WTC11 (cell line): ENCODE data around the gene ULK4. TPM values are rescaled to one million over a fixed set of nuclear protein-coding genes. Genes with fewer than 3 reads are reported as not detected.

Experiments used
- ATAC-seq: fragments of 200-7000 bp; cut with Tn5 transposase; 2 replicates; pipeline ENCODE4 v1.10.0; 2021; ENCODE audit warnings: mild to moderate bottlenecking, moderate library complexity
- CTCF ChIA-PET: fragments of 300-600 bp; sonication (Branson Sonifier 250); formaldehyde crosslinking; loops from one replicate; lab custom pipeline; 2021; ENCODE audit warnings: antibody characterized with exemption; lab: Charles Lee
- POLR2A ChIA-PET: fragments of 350-600 bp; sonication (Branson Sonifier 250); formaldehyde crosslinking; loops from one replicate; lab custom pipeline; 2021; ENCODE audit warnings: antibody characterized with exemption; lab: Charles Lee
- DNase-seq: peaks from one replicate; pipeline ENCODE4 v3.0.0; 2021; ENCODE audit warnings: low spot score
- H3K27ac Mint-ChIP-seq: 2 replicates; pipeline ENCODE4 v1.8.0; 2021; ENCODE audit warnings: mixed read lengths
- H3K27me3 Mint-ChIP-seq: 2 replicates; pipeline ENCODE4 v1.8.0; 2021; ENCODE audit warnings: low read depth, mild to moderate bottlenecking, moderate library complexity, mixed read lengths
- H3K36me3 Mint-ChIP-seq: 2 replicates; pipeline ENCODE4 v1.8.0; 2021; ENCODE audit warnings: mixed read lengths
- H3K4me1 Mint-ChIP-seq: 2 replicates; pipeline ENCODE4 v1.8.0; 2022; ENCODE audit warnings: mixed read lengths
- H3K4me3 Mint-ChIP-seq: 2 replicates; pipeline ENCODE4 v1.8.0; 2021; ENCODE audit warnings: mild to moderate bottlenecking, moderate library complexity, mixed read lengths
- H3K9me3 Mint-ChIP-seq: 2 replicates; pipeline ENCODE4 v1.8.0; 2021; ENCODE audit warnings: mixed read lengths
- ATF1 ChIP-seq: sonication (generic); formaldehyde crosslinking; IDR thresholded peaks from 2 replicates; pipeline ENCODE4 v1.8.1; 2023; ENCODE audit warnings: mild to moderate bottlenecking, moderate library complexity, missing genetic modification reagents
- HMGA2 ChIP-seq: fragments of 250-450 bp; sonication (Bioruptor Pico); IDR thresholded peaks from 2 replicates; pipeline ENCODE4 v1.4.0; 2021; ENCODE audit warnings: mild to moderate bottlenecking, moderate library complexity
- JUN ChIP-seq: sonication (generic); formaldehyde crosslinking; IDR thresholded peaks from 2 replicates; pipeline ENCODE4 v1.8.0; 2023; ENCODE audit warnings: mild to moderate bottlenecking, missing genetic modification reagents
- KAT7 ChIP-seq: sonication (generic); formaldehyde crosslinking; IDR thresholded peaks from 2 replicates; pipeline ENCODE4 v1.8.1; 2023; ENCODE audit warnings: missing genetic modification reagents, mild to moderate bottlenecking, borderline replicate concordance
- NR1H2 ChIP-seq: sonication (generic); formaldehyde crosslinking; IDR thresholded peaks from 2 replicates; pipeline ENCODE4 v1.9.0; 2021; ENCODE audit warnings: mild to moderate bottlenecking, moderate library complexity, missing genetic modification reagents
- SMAD3 ChIP-seq: sonication (generic); formaldehyde crosslinking; IDR thresholded peaks from 2 replicates; pipeline ENCODE4 v1.8.0; 2022; ENCODE audit warnings: missing genetic modification reagents, mild to moderate bottlenecking, borderline replicate concordance
- TEAD1 ChIP-seq: sonication (generic); formaldehyde crosslinking; IDR thresholded peaks from 2 replicates; pipeline ENCODE4 v1.8.0; 2022; ENCODE audit warnings: mild to moderate bottlenecking, missing genetic modification reagents
- ZNF138 ChIP-seq: sonication (generic); formaldehyde crosslinking; conservative IDR thresholded peaks from 2 replicates; pipeline ENCODE4 v1.8.1; 2022; ENCODE audit warnings: mild to moderate bottlenecking, moderate library complexity, missing genetic modification reagents
- ZNF317 ChIP-seq: sonication (generic); formaldehyde crosslinking; IDR thresholded peaks from 2 replicates; pipeline ENCODE4 v1.8.1; 2023; ENCODE audit warnings: low read depth, mild to moderate bottlenecking, moderate library complexity, missing genetic modification reagents, borderline replicate concordance
- total RNA-seq: library from RNA; stranded (reverse); gene quantifications from 3 replicates; pipeline ENCODE4 v1.2.3, GENCODE V29; 2021
- TF ChIP-seq, protein P1 (sequence below): sonication (generic); formaldehyde crosslinking; IDR thresholded peaks from 2 replicates; pipeline ENCODE4 v1.8.1; 2022; ENCODE audit warnings: low read depth, missing genetic modification reagents, borderline replicate concordance
- TF ChIP-seq, protein P2 (sequence below): fragments of 250-450 bp; sonication (Bioruptor Pico); IDR thresholded peaks from 2 replicates; pipeline ENCODE4 v1.8.0; 2021; ENCODE audit warnings: mild to moderate bottlenecking
- TF ChIP-seq, protein P3 (sequence below): fragments of 250-450 bp; sonication (Bioruptor Pico); IDR thresholded peaks from 2 replicates; pipeline ENCODE4 v1.9.0; 2021; ENCODE audit warnings: moderate library complexity, mild to moderate bottlenecking, inconsistent platforms, borderline replicate concordance
- TF ChIP-seq, protein P4 (sequence below): fragments of 250-450 bp; sonication (Bioruptor Pico); IDR thresholded peaks from 2 replicates; pipeline ENCODE4 v1.9.0; 2021; ENCODE audit warnings: mild to moderate bottlenecking

Gene ULK4
- total RNA-seq, 1 experiment from 2014 or later = 9.2 TPM

DNA sequence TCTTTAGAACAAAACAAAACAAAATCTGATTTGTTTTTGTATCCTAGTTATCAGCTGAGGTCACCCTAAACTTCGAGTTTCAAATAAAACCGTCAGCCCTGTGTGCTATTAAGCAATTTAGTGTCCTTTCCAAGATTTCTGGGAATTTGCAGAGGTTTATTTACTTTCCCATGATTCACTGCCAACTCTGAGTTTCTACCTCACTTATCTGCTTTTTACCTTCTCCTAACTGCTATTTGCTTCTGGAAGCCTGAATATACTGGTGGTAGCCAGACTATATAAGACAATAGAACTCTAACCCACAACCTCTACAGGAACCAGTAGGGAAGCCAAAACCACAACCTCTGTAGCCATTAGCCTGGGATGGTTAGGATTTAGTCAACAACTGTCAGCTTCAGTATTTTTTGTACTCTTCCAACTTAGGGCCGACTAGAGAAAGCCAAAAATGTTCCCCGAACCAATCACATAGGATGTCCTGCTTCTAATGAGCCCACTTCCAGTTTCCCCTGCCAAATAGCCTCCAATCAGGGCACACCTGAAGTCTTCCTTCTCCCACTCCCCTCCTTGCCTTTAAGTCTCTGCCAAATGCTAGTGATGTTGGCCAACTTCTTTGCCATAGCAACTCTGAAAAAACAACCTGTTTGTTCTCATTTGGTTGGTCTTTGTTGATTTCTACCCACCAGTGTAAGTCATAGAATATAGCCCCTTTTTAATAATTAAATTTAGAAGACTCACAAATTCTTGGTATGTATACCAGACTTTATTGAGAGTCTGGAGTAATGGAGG, 273.1 kb downstream of the ULK4 start (continued):
- TF ChIP-seq, protein P1, sequence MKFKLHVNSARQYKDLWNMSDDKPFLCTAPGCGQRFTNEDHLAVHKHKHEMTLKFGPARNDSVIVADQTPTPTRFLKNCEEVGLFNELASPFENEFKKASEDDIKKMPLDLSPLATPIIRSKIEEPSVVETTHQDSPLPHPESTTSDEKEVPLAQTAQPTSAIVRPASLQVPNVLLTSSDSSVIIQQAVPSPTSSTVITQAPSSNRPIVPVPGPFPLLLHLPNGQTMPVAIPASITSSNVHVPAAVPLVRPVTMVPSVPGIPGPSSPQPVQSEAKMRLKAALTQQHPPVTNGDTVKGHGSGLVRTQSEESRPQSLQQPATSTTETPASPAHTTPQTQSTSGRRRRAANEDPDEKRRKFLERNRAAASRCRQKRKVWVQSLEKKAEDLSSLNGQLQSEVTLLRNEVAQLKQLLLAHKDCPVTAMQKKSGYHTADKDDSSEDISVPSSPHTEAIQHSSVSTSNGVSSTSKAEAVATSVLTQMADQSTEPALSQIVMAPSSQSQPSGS (CRISPR knock-in tag) = no peak

DNA sequence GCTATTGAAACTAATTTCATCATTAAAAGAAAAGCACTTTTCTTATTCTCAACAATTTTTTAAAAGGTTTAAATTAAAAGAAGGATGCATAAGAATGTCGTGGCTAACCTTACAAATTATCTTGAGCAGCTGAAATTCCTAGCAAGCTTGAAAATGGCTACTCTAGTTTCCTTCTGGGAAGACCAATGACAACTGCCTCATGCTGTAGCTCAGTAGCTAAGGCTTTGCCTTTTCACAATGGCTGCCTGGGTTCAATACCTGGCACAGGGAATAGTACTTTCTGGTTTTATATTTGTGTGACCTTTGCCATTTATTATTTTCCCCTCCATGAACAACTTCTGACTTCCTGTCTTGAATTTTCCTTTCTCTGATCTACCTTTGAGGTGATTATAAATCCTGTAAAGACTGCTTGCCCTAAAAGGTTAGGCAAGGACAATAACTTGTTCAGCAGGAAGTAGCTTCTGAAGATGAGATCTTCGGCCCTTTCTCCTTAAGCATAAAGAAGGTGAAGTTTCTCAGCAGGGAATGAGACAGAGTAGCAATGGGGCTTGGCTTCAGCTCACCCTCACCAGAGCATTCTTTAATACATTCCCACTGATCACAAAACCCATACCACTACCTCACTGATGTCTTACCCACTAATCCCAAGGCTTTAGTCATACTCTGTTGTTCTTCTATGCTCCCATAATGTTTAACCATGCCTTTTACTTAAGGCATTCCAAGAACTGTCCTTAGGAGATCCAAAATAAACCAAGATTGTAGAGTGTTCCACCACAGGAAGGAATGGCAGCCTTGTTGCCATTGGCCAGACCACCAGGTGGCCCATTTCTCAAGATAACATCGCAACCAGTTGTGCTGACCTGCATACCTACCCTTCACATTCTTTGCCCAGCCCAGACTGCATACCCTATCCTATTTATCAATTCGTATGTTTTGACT, 276.8 kb downstream of the ULK4 start:
- CTCF ChIA-PET = interaction anchor here (0.6 kb wide), 1 partner anchor 427 kb away, joined by 5 read pairs; no protein-coding TSS in a partner anchor
- no peak for TF ChIP-seq ATF1 (CRISPR knock-in tag)
- no peak for TF ChIP-seq JUN
- TF ChIP-seq TEAD1 (CRISPR knock-in tag) = no peak
- TF ChIP-seq HMGA2 (CRISPR knock-in tag) = no peak
- no peak for TF ChIP-seq SMAD3
- TF ChIP-seq, protein P2, sequence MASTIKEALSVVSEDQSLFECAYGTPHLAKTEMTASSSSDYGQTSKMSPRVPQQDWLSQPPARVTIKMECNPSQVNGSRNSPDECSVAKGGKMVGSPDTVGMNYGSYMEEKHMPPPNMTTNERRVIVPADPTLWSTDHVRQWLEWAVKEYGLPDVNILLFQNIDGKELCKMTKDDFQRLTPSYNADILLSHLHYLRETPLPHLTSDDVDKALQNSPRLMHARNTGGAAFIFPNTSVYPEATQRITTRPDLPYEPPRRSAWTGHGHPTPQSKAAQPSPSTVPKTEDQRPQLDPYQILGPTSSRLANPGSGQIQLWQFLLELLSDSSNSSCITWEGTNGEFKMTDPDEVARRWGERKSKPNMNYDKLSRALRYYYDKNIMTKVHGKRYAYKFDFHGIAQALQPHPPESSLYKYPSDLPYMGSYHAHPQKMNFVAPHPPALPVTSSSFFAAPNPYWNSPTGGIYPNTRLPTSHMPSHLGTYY (CRISPR knock-in tag) = no peak
- no peak for TF ChIP-seq ZNF138
- TF ChIP-seq, protein P3, sequence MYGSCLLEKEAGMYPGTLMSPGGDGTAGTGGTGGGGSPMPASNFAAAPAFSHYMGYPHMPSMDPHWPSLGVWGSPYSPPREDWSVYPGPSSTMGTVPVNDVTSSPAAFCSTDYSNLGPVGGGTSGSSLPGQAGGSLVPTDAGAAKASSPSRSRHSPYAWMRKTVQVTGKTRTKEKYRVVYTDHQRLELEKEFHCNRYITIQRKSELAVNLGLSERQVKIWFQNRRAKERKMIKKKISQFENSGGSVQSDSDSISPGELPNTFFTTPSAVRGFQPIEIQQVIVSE (CRISPR knock-in tag) = no peak
- TF ChIP-seq, protein P4, sequence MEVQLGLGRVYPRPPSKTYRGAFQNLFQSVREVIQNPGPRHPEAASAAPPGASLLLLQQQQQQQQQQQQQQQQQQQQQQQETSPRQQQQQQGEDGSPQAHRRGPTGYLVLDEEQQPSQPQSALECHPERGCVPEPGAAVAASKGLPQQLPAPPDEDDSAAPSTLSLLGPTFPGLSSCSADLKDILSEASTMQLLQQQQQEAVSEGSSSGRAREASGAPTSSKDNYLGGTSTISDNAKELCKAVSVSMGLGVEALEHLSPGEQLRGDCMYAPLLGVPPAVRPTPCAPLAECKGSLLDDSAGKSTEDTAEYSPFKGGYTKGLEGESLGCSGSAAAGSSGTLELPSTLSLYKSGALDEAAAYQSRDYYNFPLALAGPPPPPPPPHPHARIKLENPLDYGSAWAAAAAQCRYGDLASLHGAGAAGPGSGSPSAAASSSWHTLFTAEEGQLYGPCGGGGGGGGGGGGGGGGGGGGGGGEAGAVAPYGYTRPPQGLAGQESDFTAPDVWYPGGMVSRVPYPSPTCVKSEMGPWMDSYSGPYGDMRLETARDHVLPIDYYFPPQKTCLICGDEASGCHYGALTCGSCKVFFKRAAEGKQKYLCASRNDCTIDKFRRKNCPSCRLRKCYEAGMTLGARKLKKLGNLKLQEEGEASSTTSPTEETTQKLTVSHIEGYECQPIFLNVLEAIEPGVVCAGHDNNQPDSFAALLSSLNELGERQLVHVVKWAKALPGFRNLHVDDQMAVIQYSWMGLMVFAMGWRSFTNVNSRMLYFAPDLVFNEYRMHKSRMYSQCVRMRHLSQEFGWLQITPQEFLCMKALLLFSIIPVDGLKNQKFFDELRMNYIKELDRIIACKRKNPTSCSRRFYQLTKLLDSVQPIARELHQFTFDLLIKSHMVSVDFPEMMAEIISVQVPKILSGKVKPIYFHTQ (CRISPR knock-in tag) = no peak
- no peak for TF ChIP-seq KAT7 (CRISPR knock-in tag)
- Mint-ChIP-seq H3K4me3 (no peak overlapping the region), H3K9me3 (peaks cover 4% of the 10 kb centered on the region), H3K36me3 (no peaks in the 10 kb centered on the region), H3K27ac (no peak overlapping the region; the same call in 1 of the 2 replicates), H3K27me3 (no peaks in the 10 kb centered on the region), H3K4me1 (peaks cover 14% of the 10 kb centered on the region)
- DNase-seq (no peak), ATAC-seq (no peak)
- POLR2A ChIA-PET = no interaction called here

DNA sequence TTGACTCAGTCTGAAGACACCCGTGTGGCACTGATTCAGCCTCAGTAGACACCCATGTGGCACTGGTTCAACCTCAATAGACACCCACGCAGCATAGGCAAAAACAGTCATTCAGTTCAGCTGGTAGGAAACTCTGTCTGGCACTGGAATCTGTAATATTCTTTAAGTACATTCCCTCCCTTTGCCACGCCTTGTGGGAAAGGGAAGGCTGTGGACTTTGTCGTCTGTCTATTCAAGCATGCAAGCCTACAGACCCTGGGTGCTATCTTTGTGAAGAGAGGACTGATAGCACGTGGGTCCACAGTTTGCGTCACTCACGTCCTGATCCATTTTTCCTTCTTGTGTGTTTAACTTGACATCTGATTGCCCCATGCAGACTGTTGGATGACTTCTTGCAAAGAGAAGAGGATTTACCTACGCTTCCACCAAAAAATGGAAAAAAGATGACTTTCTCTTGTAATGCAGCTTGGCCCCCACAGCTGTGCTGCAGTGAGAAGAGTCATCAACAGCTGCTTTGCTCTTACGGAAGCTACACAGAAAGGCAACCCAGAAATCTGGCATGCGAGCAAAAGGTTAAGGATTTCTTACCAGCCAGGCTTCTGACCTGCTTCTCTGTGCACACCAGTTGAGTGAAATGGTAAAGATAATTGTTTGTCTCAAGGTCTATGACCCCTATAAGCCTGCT, 278.1 kb downstream of the ULK4 start:
- Mint-ChIP-seq H3K4me3 (no peak overlapping the region), H3K27ac (no peak overlapping the region; the same call in 1 of the 2 replicates), H3K9me3 (peaks cover 4% of the 10 kb centered on the region), H3K36me3 (no peaks in the 10 kb centered on the region), H3K27me3 (no peaks in the 10 kb centered on the region), H3K4me1 (peaks cover 14% of the 10 kb centered on the region)
- ATAC-seq (no peak), DNase-seq (no peak)
- ChIA-PET CTCF (interaction anchor here (0.9 kb wide), 1 partner anchor 235 kb away, joined by 3 read pairs; no protein-coding TSS in a partner anchor), POLR2A (no interaction called here)
- no peak for TF ChIP-seq ZNF317
- TF ChIP-seq NR1H2 = no peak
